ENCODE results near the gene AUTS2.

The AUTS2 gene

DNA sequence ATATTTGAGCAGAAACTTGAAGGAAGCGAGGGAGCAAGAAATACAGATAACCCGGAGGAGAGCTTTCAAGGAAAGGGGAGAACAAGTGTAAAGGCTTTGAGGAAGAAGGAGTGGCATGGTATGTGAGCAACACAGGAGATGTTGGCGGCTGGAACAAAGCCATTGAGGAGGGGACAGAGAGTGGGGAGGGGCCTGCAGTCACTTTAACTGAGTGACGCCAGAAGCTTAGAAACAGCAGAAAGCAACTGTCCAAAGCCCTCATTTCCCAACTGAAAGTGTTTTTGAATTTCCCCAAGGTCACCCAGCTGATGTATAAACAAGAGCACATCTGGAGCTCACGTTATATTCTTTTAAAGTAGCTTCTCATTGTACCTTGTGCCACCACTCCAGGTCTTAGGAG, 19.1 kb downstream of the AUTS2 start:
- DNase-seq (ENCODE audit: low spot score), result no peak
- TF ChIP-seq, protein P1, sequence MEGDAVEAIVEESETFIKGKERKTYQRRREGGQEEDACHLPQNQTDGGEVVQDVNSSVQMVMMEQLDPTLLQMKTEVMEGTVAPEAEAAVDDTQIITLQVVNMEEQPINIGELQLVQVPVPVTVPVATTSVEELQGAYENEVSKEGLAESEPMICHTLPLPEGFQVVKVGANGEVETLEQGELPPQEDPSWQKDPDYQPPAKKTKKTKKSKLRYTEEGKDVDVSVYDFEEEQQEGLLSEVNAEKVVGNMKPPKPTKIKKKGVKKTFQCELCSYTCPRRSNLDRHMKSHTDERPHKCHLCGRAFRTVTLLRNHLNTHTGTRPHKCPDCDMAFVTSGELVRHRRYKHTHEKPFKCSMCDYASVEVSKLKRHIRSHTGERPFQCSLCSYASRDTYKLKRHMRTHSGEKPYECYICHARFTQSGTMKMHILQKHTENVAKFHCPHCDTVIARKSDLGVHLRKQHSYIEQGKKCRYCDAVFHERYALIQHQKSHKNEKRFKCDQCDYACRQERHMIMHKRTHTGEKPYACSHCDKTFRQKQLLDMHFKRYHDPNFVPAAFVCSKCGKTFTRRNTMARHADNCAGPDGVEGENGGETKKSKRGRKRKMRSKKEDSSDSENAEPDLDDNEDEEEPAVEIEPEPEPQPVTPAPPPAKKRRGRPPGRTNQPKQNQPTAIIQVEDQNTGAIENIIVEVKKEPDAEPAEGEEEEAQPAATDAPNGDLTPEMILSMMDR (IDR thresholded peaks at IDR 0.05; ENCODE audit: extremely low read depth, missing control alignments), result no peak

DNA sequence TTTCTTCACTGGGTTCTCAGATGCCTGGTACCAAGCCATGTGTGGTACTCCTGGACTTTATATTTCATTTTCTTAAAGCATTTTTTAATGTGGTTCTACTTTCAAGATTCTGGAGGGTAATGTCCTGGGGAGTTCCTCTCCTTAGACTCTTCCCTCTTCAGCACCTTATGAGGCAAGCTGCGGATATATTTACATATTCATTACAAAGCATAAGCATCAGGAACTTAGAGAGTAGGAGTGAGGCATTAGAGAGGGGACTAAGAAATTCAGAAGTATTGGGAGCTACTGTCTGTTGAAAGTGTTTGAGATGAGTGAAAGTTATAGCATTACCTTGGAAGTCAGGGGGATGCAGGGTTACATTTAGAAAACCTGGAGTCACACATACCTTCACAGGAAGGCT, 20.8 kb downstream of the AUTS2 start:
- no peak for DNase-seq (ENCODE audit: low spot score)
- TF ChIP-seq, protein P1 (IDR thresholded peaks at IDR 0.05; ENCODE audit: extremely low read depth, missing control alignments), result no peak

DNA sequence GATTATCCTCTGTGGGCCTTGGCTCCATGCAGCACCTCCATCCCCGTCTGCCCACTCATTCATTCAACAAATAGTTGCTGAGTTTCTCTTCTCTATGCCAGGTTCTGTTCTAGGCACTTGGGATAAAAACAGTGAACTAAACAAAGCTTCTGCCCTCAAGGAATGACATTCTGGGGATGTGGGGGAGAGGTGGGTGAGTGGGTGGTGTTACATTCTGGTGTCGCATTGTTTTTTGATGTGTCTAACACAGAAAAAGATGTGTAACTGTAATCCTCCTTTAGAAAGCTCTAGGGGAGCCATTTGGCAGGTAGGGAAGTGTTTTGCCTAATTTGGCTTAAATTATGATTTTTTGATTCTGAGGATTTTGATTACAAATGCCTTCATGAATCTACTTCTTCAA, 21.4 kb downstream of the AUTS2 start:
- no peak for DNase-seq (ENCODE audit: low spot score)
- TF ChIP-seq, protein P1 (IDR thresholded peaks at IDR 0.05; ENCODE audit: extremely low read depth, missing control alignments), result no peak

DNA sequence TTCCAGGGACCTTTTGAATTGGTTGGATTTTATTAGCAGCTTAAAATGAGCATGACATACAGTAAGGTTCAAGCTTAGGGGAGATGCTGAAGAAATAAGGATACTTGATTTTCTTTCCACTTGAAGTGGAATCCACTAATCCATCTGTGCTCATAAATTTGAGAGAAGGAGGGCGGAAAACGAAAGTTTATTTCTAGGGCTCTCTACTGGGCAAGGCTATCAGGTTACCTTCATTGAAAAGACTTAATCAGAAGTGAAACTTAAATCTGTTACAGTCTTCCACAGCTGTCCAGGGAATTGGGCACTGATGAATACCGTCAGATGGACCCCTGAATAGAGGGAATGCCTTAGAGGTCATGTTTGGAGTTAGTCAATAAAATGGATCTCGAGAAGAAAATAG, 21.8 kb downstream of the AUTS2 start:
- no peak for DNase-seq (ENCODE audit: low spot score)
- TF ChIP-seq, protein P1 (IDR thresholded peaks at IDR 0.05; ENCODE audit: extremely low read depth, missing control alignments), result no peak

DNA sequence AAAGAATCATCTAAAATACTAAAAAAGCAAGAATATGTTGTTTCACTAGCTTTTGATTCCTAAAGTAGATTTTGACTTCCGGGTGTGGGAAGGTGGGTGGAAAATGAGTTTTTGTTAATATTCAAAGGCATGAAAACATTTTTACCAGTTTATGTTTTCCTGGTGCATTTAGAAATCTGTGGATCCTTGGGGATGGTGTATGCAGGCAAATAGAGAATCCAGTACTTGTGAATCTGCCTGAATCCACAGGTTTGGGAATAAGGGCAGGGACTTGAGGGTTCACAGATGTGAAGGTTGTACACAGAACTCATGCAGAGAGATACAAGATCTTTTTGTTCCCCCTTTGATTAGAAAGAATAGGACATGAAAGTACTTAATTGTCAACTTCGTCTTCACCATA, 22.4 kb downstream of the AUTS2 start:
- no peak for DNase-seq (ENCODE audit: low spot score)
- TF ChIP-seq, protein P1 (IDR thresholded peaks at IDR 0.05; ENCODE audit: extremely low read depth, missing control alignments), result no peak

DNA sequence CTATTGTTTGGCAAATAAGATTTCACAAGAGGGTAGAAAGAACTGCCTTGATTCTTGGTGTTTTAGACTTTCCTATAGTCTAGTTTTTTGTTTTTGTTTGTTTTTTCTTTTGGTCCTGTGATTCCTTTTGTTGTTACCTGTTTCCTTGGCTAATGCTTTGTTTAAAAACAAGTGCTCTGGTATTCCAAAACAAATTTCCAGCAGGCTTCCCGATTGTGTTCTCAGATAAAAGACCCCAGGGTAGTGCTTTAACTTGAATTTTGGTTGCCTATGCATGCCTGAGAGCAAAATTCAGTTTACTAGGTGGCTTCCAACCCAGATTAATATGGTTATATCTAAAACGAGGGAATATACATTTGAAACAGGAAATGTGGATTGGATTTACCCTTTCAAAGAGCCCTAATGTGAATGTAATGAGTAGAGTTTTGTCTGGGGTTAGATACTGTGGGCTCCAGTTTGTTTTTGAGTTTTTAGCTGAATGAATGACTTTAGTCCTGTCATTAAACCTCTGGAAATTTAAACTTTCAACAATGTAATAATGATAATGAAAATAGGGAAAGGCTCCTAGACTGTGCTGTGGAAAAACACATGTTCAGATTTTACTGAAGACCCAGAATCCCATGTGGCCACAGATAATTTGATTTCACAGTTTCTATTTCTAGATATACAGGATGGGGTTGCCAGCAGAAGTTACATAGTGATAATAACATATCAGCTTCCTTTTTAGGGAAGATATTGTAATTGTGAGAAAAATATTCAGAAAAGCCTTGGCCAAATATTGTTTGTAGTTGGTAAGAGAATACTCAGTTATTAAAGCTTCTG, 23.9 kb downstream of the AUTS2 start:
- TF ChIP-seq, protein P1 (IDR thresholded peaks at IDR 0.05; ENCODE audit: extremely low read depth, missing control alignments), result no peak
- no peak for DNase-seq (ENCODE audit: low spot score)

DNA sequence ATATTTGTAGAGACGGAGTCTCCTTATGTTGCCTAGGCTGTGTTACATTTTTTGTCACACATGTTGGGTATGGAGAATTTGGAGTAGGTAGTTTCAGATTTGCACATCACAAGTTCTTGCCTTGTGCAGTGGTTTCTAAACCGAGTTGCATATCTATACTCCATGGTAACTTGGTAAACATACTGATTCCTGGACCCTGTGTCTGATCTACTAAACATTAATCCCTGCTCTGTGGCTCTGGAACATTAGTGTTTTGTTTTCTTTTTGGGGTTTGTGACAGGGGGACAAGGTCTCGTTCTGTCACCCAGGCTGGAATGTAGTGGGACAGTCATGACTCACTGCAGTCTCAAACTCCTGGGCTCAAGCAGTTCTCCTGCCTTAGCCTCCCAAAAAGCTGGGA, 24.7 kb downstream of the AUTS2 start:
- TF ChIP-seq, protein P1 (IDR thresholded peaks at IDR 0.05; ENCODE audit: extremely low read depth, missing control alignments), result no peak
- no peak for DNase-seq (ENCODE audit: low spot score)
